Measurements from ENCODE around the gene SH3BGR. TPM values are rescaled to one million over a fixed set of nuclear protein-coding genes. Genes with fewer than 3 reads are reported as not detected.

Gene SH3BGR
- total and polyA plus RNA-seq, 2 of the 8 experiments (the other 6 are each of a cell fraction or from before 2014, with no cell fraction given) = 2.1 to 5.9 TPM

DNA sequence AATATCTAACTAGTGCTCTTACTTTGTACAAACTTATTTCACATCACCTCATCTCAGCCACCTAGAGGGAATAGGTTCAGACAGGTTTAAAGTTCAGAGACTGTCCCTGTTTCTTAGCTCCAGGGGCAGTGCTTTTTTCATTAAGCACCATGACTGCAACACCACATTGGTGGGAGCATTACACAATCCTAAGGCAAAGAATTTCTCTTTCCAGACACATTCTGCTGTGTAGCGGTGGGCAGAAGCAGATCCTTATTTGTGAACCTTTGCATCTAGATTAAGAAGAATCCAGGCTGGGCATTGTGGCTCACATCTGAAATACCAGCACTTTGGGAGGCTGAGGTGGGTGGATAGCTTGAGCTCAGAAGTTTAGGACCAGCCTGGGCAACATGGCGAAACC lies 22.3 kb upstream of the SH3BGR start:
- 95% methylated on average over 2 of the region's 2 CpGs; no CpG with 5 or more reads in 1 of the 2 experiments for WGBS, 2 experiments (ENCODE audit: extremely low coverage in 1 of 2, insufficient coverage in 1 of 2, insufficient read length in 1 of 2, insufficient replicate concordance in 2 of 2, low coverage in 1 of 2, low lambda C conversion rate in 2 of 2, missing lambda C conversion rate in 1 of 2)
- no peak overlapping the region for H3K14ac ChIP-seq (ENCODE audit: insufficient read length)
- TF ChIP-seq, protein P1, sequence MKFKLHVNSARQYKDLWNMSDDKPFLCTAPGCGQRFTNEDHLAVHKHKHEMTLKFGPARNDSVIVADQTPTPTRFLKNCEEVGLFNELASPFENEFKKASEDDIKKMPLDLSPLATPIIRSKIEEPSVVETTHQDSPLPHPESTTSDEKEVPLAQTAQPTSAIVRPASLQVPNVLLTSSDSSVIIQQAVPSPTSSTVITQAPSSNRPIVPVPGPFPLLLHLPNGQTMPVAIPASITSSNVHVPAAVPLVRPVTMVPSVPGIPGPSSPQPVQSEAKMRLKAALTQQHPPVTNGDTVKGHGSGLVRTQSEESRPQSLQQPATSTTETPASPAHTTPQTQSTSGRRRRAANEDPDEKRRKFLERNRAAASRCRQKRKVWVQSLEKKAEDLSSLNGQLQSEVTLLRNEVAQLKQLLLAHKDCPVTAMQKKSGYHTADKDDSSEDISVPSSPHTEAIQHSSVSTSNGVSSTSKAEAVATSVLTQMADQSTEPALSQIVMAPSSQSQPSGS (IDR thresholded peaks at IDR 0.05; ENCODE audit: low read length) = no peak
- no peak for TF ChIP-seq TEAD4 (IDR thresholded peaks at IDR 0.05; ENCODE audit: low read depth, low read length)
- no peak for TF ChIP-seq SP1 (IDR thresholded peaks at IDR 0.05; ENCODE audit: low read depth, low read length)
- no peak for TF ChIP-seq CHD1 (IDR thresholded peaks at IDR 0.05; ENCODE audit: low read depth, low read length)
- TF ChIP-seq EGR1 (IDR thresholded peaks at IDR 0.05; ENCODE audit: borderline replicate concordance, low read depth, low read length) = no peak
- TF ChIP-seq, protein P2, sequence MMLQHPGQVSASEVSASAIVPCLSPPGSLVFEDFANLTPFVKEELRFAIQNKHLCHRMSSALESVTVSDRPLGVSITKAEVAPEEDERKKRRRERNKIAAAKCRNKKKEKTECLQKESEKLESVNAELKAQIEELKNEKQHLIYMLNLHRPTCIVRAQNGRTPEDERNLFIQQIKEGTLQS (IDR thresholded peaks at IDR 0.05; ENCODE audit: insufficient read depth, low read depth, low read length) = no peak
- TF ChIP-seq POU5F1 (IDR thresholded peaks at IDR 0.05; ENCODE audit: low read depth, low read length) = no peak
- TF ChIP-seq NRF1 (IDR thresholded peaks at IDR 0.05; ENCODE audit: low read depth, low read length) = no peak
- no peak for TF ChIP-seq KDM4A (IDR thresholded peaks at IDR 0.05; ENCODE audit: low read depth, low read length, severe bottlenecking)
- TF ChIP-seq CHD2 (IDR thresholded peaks at IDR 0.05; ENCODE audit: low read length) = no peak
- no peak for TF ChIP-seq EP300 (IDR thresholded peaks at IDR 0.05; ENCODE audit: borderline replicate concordance in 1 of 2, low read depth in 2 of 2, low read length in 2 of 2)

More for the DNA sequence above, 22.3 kb upstream of the SH3BGR start:
- Histone ChIP-seq H3K18ac (ENCODE audit: extremely low read depth, low read length) (no peak overlapping the region), H3K23me2 (ENCODE audit: low read depth, low read length) (no peaks in the 10 kb centered on the region; the same call in 1 of the 2 replicates), H3K4me3 (ENCODE audit: extremely low read depth in 1 of 4, insufficient read depth in 2 of 4, low read depth in 3 of 4, low read length in 4 of 4) (no peak overlapping the region), H3K27ac (ENCODE audit: low read depth, low read length) (no peak overlapping the region), H4K20me1 (replicated peaks in 1 of 2; ENCODE audit: control insufficient read depth in 1 of 2, insufficient read depth in 2 of 2, low read length in 2 of 2) (no peaks in the 10 kb centered on the region), H3K23ac (ENCODE audit: insufficient read length) (no peak overlapping the region), H3K79me1 (ENCODE audit: low read depth, low read length) (no peaks in the 10 kb centered on the region), H3K9ac (replicated peaks in 1 of 4; ENCODE audit: extremely low read depth in 1 of 4, low read depth in 3 of 4, low read length in 3 of 4) (no peak overlapping the region), H2BK5ac (ENCODE audit: low read depth, low read length) (0 out of 2 replicates have a peak overlapping the region, but pooled peaks have one; percentile 26), H3K36me3 (ENCODE audit: control insufficient read depth in 2 of 4, insufficient read depth in 4 of 4, low read length in 3 of 4) (no peaks in the 10 kb centered on the region), H2BK12ac (ENCODE audit: low read depth, low read length) (peak overlapping the region; percentile 4; the same call in 1 of the 2 replicates), H2AK5ac (ENCODE audit: low read depth, low read length) (no peak overlapping the region), H2BK15ac (ENCODE audit: low read length) (0 out of 2 replicates have a peak overlapping the region, but pooled peaks have one; percentile 36), H3K27me3 (replicated peaks in 1 of 4; ENCODE audit: control insufficient read depth in 3 of 4, extremely low read depth in 1 of 4, insufficient read depth in 3 of 4, low read length in 3 of 4) (no peaks in the 10 kb centered on the region; a peak in 1 of 7 replicates), H3K4me1 (replicated peaks in 1 of 4; ENCODE audit: control insufficient read depth in 3 of 4, insufficient read depth in 4 of 4, low read length in 3 of 4) (peaks cover 0 to 10% (median 5%) of the 10 kb centered on the region in 4 experiments; a peak in 4 of 7 replicates), H2BK120ac (replicated peaks; ENCODE audit: low read depth, low read length) (no peak overlapping the region), H3K9me3 (ENCODE audit: insufficient read depth in 2 of 2, low read depth in 1 of 2, low read length in 1 of 2) (no peaks in the 10 kb centered on the region), H4K91ac (replicated peaks; ENCODE audit: insufficient read length, low read length) (no peak overlapping the region), H3K56ac (replicated peaks; ENCODE audit: insufficient read length, low read depth, low read length) (no peak overlapping the region), H4K8ac (ENCODE audit: extremely low read depth, insufficient read depth, low read length) (no peak overlapping the region), H3K79me2 (ENCODE audit: control insufficient read depth in 1 of 2, insufficient read depth in 2 of 2, low read length in 2 of 2) (no peaks in the 10 kb centered on the region), H4K5ac (ENCODE audit: insufficient read length, low read depth, low read length) (no peak overlapping the region), H2AFZ (ENCODE audit: low read length) (no peak overlapping the region), H2BK20ac (ENCODE audit: low read length) (no peak overlapping the region), H3K4me2 (ENCODE audit: insufficient read depth in 1 of 2, low read depth in 2 of 2, low read length in 2 of 2) (no peak overlapping the region), H3K4ac (replicated peaks; ENCODE audit: insufficient read length, low read depth, low read length) (no peak overlapping the region)
- ChIA-PET POLR2A (ENCODE audit: partially characterized antibody) (interaction anchor here (1.4 to 1.7 kb wide), 3 partner anchors 10 to 16 kb away, joined by 4 to 6 read pairs (median 4); no protein-coding TSS in a partner anchor), CTCF (ENCODE audit: partially characterized antibody) (interaction anchor here (0.6 to 5.5 kb wide), 4 partner anchors 8 to 297 kb away, joined by 3 to 54 read pairs (median 6); no protein-coding TSS in a partner anchor)
- FAIRE-seq (no peak), DNase-seq (ENCODE audit: low read depth in 1 of 2, low spot score in 2 of 2) (no peak)
